ENCODE results near the gene C4orf51.

DNA sequence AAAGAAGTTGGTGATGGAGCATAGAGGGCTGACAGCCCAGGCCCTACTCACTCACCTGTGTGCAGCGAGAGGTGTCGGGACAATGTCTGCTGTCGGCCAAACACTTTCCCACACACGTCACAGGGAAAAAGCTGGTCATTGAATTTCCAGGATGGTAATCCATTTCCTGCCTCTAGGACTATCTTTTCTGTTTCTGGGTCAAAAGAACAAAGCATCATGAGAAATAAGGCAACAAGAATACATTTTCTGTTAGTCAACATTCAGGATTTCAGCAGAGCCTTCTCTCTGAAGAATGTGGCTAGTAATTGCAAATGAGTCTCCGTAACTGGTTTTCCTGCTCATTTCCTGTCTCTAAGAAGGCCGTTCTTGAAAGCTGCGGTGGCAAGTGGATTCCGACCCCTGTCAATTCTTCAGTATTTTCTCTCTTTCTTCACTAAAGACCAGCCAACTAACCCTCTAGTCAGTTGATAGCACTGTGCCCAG lies 99.4 kb downstream of the C4orf51 start:
- TF ChIP-seq, protein P1, sequence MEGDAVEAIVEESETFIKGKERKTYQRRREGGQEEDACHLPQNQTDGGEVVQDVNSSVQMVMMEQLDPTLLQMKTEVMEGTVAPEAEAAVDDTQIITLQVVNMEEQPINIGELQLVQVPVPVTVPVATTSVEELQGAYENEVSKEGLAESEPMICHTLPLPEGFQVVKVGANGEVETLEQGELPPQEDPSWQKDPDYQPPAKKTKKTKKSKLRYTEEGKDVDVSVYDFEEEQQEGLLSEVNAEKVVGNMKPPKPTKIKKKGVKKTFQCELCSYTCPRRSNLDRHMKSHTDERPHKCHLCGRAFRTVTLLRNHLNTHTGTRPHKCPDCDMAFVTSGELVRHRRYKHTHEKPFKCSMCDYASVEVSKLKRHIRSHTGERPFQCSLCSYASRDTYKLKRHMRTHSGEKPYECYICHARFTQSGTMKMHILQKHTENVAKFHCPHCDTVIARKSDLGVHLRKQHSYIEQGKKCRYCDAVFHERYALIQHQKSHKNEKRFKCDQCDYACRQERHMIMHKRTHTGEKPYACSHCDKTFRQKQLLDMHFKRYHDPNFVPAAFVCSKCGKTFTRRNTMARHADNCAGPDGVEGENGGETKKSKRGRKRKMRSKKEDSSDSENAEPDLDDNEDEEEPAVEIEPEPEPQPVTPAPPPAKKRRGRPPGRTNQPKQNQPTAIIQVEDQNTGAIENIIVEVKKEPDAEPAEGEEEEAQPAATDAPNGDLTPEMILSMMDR (IDR thresholded peaks at IDR 0.05) = no peak
- TF ChIP-seq POLR2A (IDR thresholded peaks at IDR 0.05) = no peak
